Measurements from ENCODE around the gene NNAT. TPM values are rescaled to one million over a fixed set of nuclear protein-coding genes. Genes with fewer than 3 reads are reported as not detected.

NNAT gene
- total RNA-seq, 1 donor, result not detected

DNA sequence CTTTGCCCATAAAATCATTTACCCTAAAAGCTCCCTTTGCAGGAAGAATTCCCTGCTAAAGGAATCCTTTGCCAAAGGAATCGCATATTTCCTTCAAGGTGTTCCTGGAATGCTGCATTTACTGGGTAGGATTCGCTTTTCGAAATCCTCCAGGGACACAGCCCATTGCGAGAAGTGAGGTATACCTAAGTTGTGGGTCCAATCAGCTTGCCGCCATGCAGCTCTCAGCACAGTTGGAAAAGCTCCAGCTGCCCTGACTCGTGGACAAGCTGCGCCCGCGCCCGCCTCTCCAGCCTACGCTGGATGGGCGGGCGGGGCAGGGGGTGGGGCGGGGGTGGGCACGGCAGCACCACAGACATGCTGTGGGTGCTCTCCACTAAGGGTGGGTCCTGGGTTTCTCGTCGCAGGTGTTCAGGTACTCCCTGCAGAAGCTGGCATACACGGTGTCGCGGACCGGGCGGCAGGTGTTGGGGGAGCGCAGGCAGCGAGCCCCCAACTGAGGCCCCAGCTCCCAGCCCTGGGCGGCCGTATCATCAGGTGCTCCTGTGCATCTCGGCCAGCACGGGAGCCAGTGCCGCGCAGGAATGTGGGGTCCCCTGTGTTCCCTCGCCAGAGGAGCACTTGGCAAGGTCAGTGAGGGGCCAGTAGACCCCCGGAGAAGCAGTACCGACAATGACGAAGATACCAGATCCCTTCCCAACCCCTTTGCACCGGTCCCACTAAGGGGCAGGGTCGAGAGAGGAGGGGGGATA, 1.4 kb downstream of the NNAT start:
- Histone ChIP-seq H3K27me3 (ENCODE audit: insufficient read depth, low read length) (no peaks in the 10 kb centered on the region), H3K79me2 (ENCODE audit: insufficient read depth, low read length) (peaks cover 98% of the 10 kb centered on the region), H3K4me2 (ENCODE audit: insufficient read depth, low read length) (no peak overlapping the region), H3K36me3 (ENCODE audit: insufficient read depth, low read length) (peaks cover 15% of the 10 kb centered on the region), H3K4me3 (ENCODE audit: insufficient read depth, low read length) (no peak overlapping the region), H3K27ac (ENCODE audit: low read depth, low read length) (no peak overlapping the region), H3K4me1 (ENCODE audit: insufficient read depth, low read length) (peaks cover 23% of the 10 kb centered on the region), H4K20me1 (ENCODE audit: insufficient read depth, low read length) (peaks cover 86% of the 10 kb centered on the region), H2AFZ (ENCODE audit: low read length) (no peak overlapping the region), H3K9me3 (ENCODE audit: low read depth, low read length) (no peaks in the 10 kb centered on the region)
- TF ChIP-seq, protein P1, sequence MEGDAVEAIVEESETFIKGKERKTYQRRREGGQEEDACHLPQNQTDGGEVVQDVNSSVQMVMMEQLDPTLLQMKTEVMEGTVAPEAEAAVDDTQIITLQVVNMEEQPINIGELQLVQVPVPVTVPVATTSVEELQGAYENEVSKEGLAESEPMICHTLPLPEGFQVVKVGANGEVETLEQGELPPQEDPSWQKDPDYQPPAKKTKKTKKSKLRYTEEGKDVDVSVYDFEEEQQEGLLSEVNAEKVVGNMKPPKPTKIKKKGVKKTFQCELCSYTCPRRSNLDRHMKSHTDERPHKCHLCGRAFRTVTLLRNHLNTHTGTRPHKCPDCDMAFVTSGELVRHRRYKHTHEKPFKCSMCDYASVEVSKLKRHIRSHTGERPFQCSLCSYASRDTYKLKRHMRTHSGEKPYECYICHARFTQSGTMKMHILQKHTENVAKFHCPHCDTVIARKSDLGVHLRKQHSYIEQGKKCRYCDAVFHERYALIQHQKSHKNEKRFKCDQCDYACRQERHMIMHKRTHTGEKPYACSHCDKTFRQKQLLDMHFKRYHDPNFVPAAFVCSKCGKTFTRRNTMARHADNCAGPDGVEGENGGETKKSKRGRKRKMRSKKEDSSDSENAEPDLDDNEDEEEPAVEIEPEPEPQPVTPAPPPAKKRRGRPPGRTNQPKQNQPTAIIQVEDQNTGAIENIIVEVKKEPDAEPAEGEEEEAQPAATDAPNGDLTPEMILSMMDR (IDR thresholded peaks at IDR 0.05; ENCODE audit: extremely low read depth, low read depth, low read length), result no peak
- DNase-seq (ENCODE audit: insufficient read length, low spot score, missing footprints), result no peak

DNA sequence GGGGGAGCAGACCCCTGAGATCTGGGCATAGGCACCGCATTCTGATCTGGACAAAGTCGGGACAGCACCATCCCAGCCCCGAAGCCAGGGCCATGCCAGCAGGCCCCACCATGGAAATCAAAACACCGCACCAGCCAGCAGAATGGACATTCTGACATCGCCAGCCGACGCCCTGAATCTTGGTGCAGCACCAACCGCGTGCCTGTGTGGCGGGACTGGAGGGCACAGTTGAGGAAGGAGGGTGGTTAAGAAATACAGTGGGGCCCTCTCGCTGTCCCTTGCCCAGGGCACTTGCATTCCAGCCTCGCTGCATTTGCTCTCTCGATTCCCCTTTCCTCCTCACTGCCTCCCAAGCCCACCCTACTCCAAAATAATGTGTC, 2.0 kb downstream of the NNAT start:
- Histone ChIP-seq H3K27ac (ENCODE audit: low read depth, low read length) (no peak overlapping the region), H2AFZ (ENCODE audit: low read length) (no peak overlapping the region), H3K27me3 (ENCODE audit: insufficient read depth, low read length) (no peaks in the 10 kb centered on the region), H3K9me3 (ENCODE audit: low read depth, low read length) (no peaks in the 10 kb centered on the region), H3K79me2 (ENCODE audit: insufficient read depth, low read length) (peaks cover 96% of the 10 kb centered on the region), H3K4me3 (ENCODE audit: insufficient read depth, low read length) (no peak overlapping the region), H4K20me1 (ENCODE audit: insufficient read depth, low read length) (peaks cover 80% of the 10 kb centered on the region), H3K4me1 (ENCODE audit: insufficient read depth, low read length) (peaks cover 22% of the 10 kb centered on the region), H3K4me2 (ENCODE audit: insufficient read depth, low read length) (no peak overlapping the region), H3K36me3 (ENCODE audit: insufficient read depth, low read length) (peaks cover 10% of the 10 kb centered on the region)
- DNase-seq (ENCODE audit: insufficient read length, low spot score, missing footprints), result no peak
- TF ChIP-seq, protein P1 (IDR thresholded peaks at IDR 0.05; ENCODE audit: extremely low read depth, low read depth, low read length), result no peak

DNA sequence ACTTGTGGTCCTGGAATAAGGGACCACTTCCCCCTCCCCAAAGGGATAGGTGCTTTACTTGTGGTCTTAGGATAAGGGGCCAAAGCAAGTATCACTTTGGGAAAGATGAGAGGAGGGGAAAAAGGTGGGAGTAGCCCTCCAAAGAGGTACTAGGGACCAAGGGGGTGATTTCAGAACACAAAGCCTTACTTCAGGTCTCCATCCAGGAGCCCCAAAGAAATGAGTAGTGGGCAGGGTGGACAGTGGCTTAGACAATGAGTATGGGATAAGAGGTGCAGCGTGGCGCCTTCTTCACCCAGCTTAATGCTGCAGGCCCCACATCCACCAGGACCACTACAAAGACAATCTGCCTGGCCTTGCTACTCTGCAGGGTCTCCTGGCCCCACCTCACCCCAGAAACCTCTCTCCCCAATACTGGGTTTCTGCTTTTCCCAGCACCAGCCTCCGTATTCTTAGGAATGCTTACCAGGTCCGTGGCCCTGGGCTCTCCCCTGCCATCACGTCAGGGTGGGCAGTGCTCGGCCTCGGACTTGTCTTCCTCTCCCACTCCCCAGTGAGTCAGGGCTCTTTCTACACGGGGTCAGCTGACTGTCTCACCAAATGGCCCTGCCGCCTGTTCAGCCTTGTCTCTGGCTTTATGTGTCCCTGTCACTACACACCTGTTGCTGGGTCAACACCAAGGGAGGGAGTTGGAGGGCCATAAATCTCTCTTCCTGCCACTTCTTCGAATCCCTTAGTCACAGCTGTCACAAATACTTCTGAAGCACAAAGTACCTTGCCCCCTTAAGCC, 3.1 kb downstream of the NNAT start:
- Histone ChIP-seq H3K36me3 (ENCODE audit: insufficient read depth, low read length) (peaks cover 3% of the 10 kb centered on the region), H3K4me3 (ENCODE audit: insufficient read depth, low read length) (no peak overlapping the region), H3K79me2 (ENCODE audit: insufficient read depth, low read length) (peaks cover 85% of the 10 kb centered on the region), H3K9me3 (ENCODE audit: low read depth, low read length) (no peaks in the 10 kb centered on the region), H3K27me3 (ENCODE audit: insufficient read depth, low read length) (no peaks in the 10 kb centered on the region), H4K20me1 (ENCODE audit: insufficient read depth, low read length) (peaks cover 69% of the 10 kb centered on the region), H2AFZ (ENCODE audit: low read length) (no peak overlapping the region), H3K27ac (ENCODE audit: low read depth, low read length) (no peak overlapping the region), H3K4me2 (ENCODE audit: insufficient read depth, low read length) (no peak overlapping the region), H3K4me1 (ENCODE audit: insufficient read depth, low read length) (peaks cover 30% of the 10 kb centered on the region)
- no peak for DNase-seq (ENCODE audit: insufficient read length, low spot score, missing footprints)
- TF ChIP-seq, protein P1 (IDR thresholded peaks at IDR 0.05; ENCODE audit: extremely low read depth, low read depth, low read length), result no peak

All from osteoblast (primary cell).